Measurements from ENCODE around the gene SCN7A.

DNA sequence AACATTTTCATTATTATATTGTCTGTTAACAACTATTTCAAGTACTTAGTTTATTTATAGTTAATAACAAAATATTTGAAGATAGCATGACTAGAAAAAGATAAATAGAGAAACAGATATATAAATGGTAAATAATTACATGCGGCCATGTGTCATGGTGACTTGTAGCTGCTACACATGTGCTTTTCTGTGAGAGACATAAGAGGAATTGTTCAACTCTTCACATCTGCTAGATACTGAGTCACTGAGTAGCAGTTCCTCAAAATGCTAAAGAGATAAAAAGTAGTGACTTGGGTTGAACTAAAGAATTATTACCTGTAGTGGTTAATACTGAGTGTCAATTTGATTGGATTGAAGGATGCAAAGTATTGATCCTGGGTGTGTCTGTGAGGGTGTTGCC, 80.8 kb downstream of the SCN7A start:
- TF ChIP-seq, protein P1, sequence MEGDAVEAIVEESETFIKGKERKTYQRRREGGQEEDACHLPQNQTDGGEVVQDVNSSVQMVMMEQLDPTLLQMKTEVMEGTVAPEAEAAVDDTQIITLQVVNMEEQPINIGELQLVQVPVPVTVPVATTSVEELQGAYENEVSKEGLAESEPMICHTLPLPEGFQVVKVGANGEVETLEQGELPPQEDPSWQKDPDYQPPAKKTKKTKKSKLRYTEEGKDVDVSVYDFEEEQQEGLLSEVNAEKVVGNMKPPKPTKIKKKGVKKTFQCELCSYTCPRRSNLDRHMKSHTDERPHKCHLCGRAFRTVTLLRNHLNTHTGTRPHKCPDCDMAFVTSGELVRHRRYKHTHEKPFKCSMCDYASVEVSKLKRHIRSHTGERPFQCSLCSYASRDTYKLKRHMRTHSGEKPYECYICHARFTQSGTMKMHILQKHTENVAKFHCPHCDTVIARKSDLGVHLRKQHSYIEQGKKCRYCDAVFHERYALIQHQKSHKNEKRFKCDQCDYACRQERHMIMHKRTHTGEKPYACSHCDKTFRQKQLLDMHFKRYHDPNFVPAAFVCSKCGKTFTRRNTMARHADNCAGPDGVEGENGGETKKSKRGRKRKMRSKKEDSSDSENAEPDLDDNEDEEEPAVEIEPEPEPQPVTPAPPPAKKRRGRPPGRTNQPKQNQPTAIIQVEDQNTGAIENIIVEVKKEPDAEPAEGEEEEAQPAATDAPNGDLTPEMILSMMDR (IDR thresholded peaks at IDR 0.05): no peak
- TF ChIP-seq POLR2A (IDR thresholded peaks at IDR 0.05): no peak

Measured in esophagus squamous epithelium (tissue), 4 donors.